ENCODE data around the gene GNAS. TPM values are rescaled to one million over a fixed set of nuclear protein-coding genes. Genes with fewer than 3 reads are reported as not detected.

Gene GNAS
- total and polyA plus RNA-seq, 4 experiments from 2014 or later = 70.1 to 645 (median 412) TPM

GRCh38 chr20:58896820-58897219 is 44.3 kb downstream of the GNAS start:
- peaks cover 52% of the 10 kb centered on the region for H3K4me1 ChIP-seq (ENCODE audit: insufficient read depth, low read length)
- POLR2A ChIA-PET (ENCODE audit: partially characterized antibody) = no interaction called here
- H3K27me3 ChIP-seq (ENCODE audit: insufficient read depth, low read length) = no peaks in the 10 kb centered on the region
- no peak overlapping the region for H3K27ac ChIP-seq (ENCODE audit: low read depth, low read length)
- no peak overlapping the region for H3K4me3 ChIP-seq (ENCODE audit: low read length in 2 of 2)
- peaks cover 14 to 75% of the 10 kb centered on the region in 2 donors for H3K36me3 Mint-ChIP-seq
- H3K27ac Mint-ChIP-seq = peak overlapping the region; percentile 23 to 95 (median 72)
- CTCF ChIA-PET (ENCODE audit: partially characterized antibody) = interaction anchor here (1.3 kb wide), 1 partner anchor 27 kb away, joined by 4 read pairs; no protein-coding TSS in a partner anchor
- H3K9me3 Mint-ChIP-seq = no peaks in the 10 kb centered on the region
- H3K4me1 Mint-ChIP-seq = peaks cover 53 to 90% (median 67%) of the 10 kb centered on the region in 4 donors
- DNase-seq = no peak
- no peaks in the 10 kb centered on the region for H3K9me3 ChIP-seq (ENCODE audit: control insufficient read depth in 1 of 2, low read length in 2 of 2)
- peaks cover 11% of the 10 kb centered on the region for H3K36me3 ChIP-seq (ENCODE audit: insufficient read depth, low read length)
- H3K27me3 Mint-ChIP-seq = no peaks in the 10 kb centered on the region
- H3K4me3 Mint-ChIP-seq = peak overlapping the region in 2 of 8 donors; percentile 26 to 41
- intact Hi-C loops (cut with micrococcal nuclease) = loop anchor here (10.0 kb wide), 1 partner anchor 1502 kb away; the partner anchor contains the start of gene RBM38

GRCh38 chr20:58897488-58897887 is 45.0 kb downstream of the GNAS start:
- Histone ChIP-seq H3K36me3 (ENCODE audit: insufficient read depth, low read length) (peaks cover 11% of the 10 kb centered on the region), H3K27ac (ENCODE audit: low read depth, low read length) (no peak overlapping the region), H3K4me1 (ENCODE audit: insufficient read depth, low read length) (peaks cover 52% of the 10 kb centered on the region), H3K4me3 (ENCODE audit: low read length in 2 of 2) (no peak overlapping the region), H3K9me3 (ENCODE audit: control insufficient read depth in 1 of 2, low read length in 2 of 2) (no peaks in the 10 kb centered on the region), H3K27me3 (ENCODE audit: insufficient read depth, low read length) (no peaks in the 10 kb centered on the region)
- POLR2A ChIA-PET (ENCODE audit: partially characterized antibody) = interaction anchor here (0.7 to 1.6 kb wide), 2 partner anchors 10 to 50 kb away, joined by 3 to 5 read pairs; no protein-coding TSS in a partner anchor
- DNase-seq = no peak
- no peaks in the 10 kb centered on the region for H3K9me3 Mint-ChIP-seq
- H3K27ac Mint-ChIP-seq = peak overlapping the region in 5 of 7 donors; percentile 4 to 95 (median 58)
- peak overlapping the region in 1 of 8 donors; percentile 48 for H3K4me3 Mint-ChIP-seq
- intact Hi-C loops (cut with micrococcal nuclease) = loop anchor here (10.0 kb wide), 1 partner anchor 1503 kb away; the partner anchor contains the start of gene RBM38
- no peaks in the 10 kb centered on the region for H3K27me3 Mint-ChIP-seq
- CTCF ChIA-PET (ENCODE audit: partially characterized antibody) = interaction anchor here (1.3 kb wide), 1 partner anchor 27 kb away, joined by 4 read pairs; no protein-coding TSS in a partner anchor
- H3K4me1 Mint-ChIP-seq = peaks cover 54 to 89% (median 70%) of the 10 kb centered on the region in 4 donors
- peaks cover 14 to 79% of the 10 kb centered on the region in 2 donors for H3K36me3 Mint-ChIP-seq

- no peaks in the 10 kb centered on the region for H3K9me3 ChIP-seq (ENCODE audit: control insufficient read depth in 1 of 2, low read length in 2 of 2)
- H3K4me3 ChIP-seq (ENCODE audit: low read length in 2 of 2) = no peak overlapping the region
- Mint-ChIP-seq H3K4me1 (peaks cover 47 to 85% (median 68%) of the 10 kb centered on the region in 4 donors), H3K4me3 (peak overlapping the region in 1 of 8 donors; percentile 18), H3K27me3 (no peaks in the 10 kb centered on the region), H3K27ac (peak overlapping the region in 4 of 7 donors; percentile 4 to 95 (median 46)), H3K9me3 (no peaks in the 10 kb centered on the region), H3K36me3 (peaks cover 22 to 81% of the 10 kb centered on the region in 2 donors)
- H3K4me1 ChIP-seq (ENCODE audit: insufficient read depth, low read length) = peaks cover 40% of the 10 kb centered on the region
- ChIA-PET POLR2A (ENCODE audit: partially characterized antibody) (interaction anchor here (0.8 to 1.6 kb wide), 3 partner anchors 9 to 80 kb away, joined by 3 to 5 read pairs (median 3); no protein-coding TSS in a partner anchor), CTCF (ENCODE audit: partially characterized antibody) (no interaction called here)
- H3K27me3 ChIP-seq (ENCODE audit: insufficient read depth, low read length) = no peaks in the 10 kb centered on the region
- H3K36me3 ChIP-seq (ENCODE audit: insufficient read depth, low read length) = peaks cover 17% of the 10 kb centered on the region
- H3K27ac ChIP-seq (ENCODE audit: low read depth, low read length) = no peak overlapping the region
- intact Hi-C loops (cut with micrococcal nuclease) = loop anchor here (10.0 kb wide), 1 partner anchor 1504 kb away; the partner anchor contains the start of gene RBM38
- no peak for DNase-seq
Measured at GRCh38 chr20:58898629-58899408, 46.3 kb downstream of the GNAS start.

- Histone ChIP-seq H3K36me3 (ENCODE audit: insufficient read depth, low read length) (peaks cover 23% of the 10 kb centered on the region), H3K27me3 (ENCODE audit: insufficient read depth, low read length) (no peaks in the 10 kb centered on the region), H3K4me3 (ENCODE audit: low read length in 2 of 2) (no peak overlapping the region), H3K4me1 (ENCODE audit: insufficient read depth, low read length) (peaks cover 33% of the 10 kb centered on the region), H3K9me3 (ENCODE audit: control insufficient read depth in 1 of 2, low read length in 2 of 2) (no peaks in the 10 kb centered on the region), H3K27ac (ENCODE audit: low read depth, low read length) (no peak overlapping the region)
- Mint-ChIP-seq H3K9me3 (no peaks in the 10 kb centered on the region), H3K4me1 (peaks cover 46 to 79% (median 63%) of the 10 kb centered on the region in 4 donors), H3K27me3 (no peaks in the 10 kb centered on the region), H3K4me3 (no peak overlapping the region), H3K36me3 (peaks cover 25 to 85% of the 10 kb centered on the region in 2 donors), H3K27ac (peak overlapping the region in 2 of 7 donors; percentile 78 to 81)
- no peak for DNase-seq
- POLR2A ChIA-PET (ENCODE audit: partially characterized antibody) = interaction anchor here (0.8 to 1.0 kb wide), 2 partner anchors 11 to 79 kb away, joined by 3 read pairs; no protein-coding TSS in a partner anchor
- intact Hi-C loops (cut with micrococcal nuclease) = loop anchor here (10.0 kb wide), 1 partner anchor 1505 kb away; the partner anchor contains the start of gene RBM38
- CTCF ChIA-PET (ENCODE audit: partially characterized antibody) = no interaction called here
Measured at GRCh38 chr20:58899512-58899911, 47.0 kb downstream of the GNAS start.

GRCh38 chr20:58900397-58900796 is 47.9 kb downstream of the GNAS start:
- intact Hi-C loops (cut with micrococcal nuclease) = no loop called here
- no peak overlapping the region for H3K4me3 ChIP-seq (ENCODE audit: low read length in 2 of 2)
- H3K4me3 Mint-ChIP-seq = peak overlapping the region in 1 of 8 donors; percentile 23
- peaks cover 39 to 79% (median 59%) of the 10 kb centered on the region in 4 donors for H3K4me1 Mint-ChIP-seq
- H3K9me3 Mint-ChIP-seq = no peaks in the 10 kb centered on the region
- H3K36me3 Mint-ChIP-seq = peaks cover 33 to 86% of the 10 kb centered on the region in 2 donors
- no peak overlapping the region for H3K27ac ChIP-seq (ENCODE audit: low read depth, low read length)
- no peaks in the 10 kb centered on the region for H3K27me3 ChIP-seq (ENCODE audit: insufficient read depth, low read length)
- H3K27me3 Mint-ChIP-seq = no peaks in the 10 kb centered on the region
- peaks cover 32% of the 10 kb centered on the region for H3K36me3 ChIP-seq (ENCODE audit: insufficient read depth, low read length)
- ChIA-PET CTCF (ENCODE audit: partially characterized antibody) (interaction anchor here (1.2 kb wide), 1 partner anchor 30 kb away, joined by 3 read pairs; no protein-coding TSS in a partner anchor), POLR2A (ENCODE audit: partially characterized antibody) (interaction anchor here (1.1 to 1.4 kb wide), 3 partner anchors 10 to 131 kb away, joined by 3 to 5 read pairs (median 5); partner anchors contain the start of gene ATP5F1E)
- H3K4me1 ChIP-seq (ENCODE audit: insufficient read depth, low read length) = peaks cover 24% of the 10 kb centered on the region
- no peak for DNase-seq
- no peaks in the 10 kb centered on the region for H3K9me3 ChIP-seq (ENCODE audit: control insufficient read depth in 1 of 2, low read length in 2 of 2)
- H3K27ac Mint-ChIP-seq = peak overlapping the region in 4 of 7 donors; percentile 23 to 78 (median 61)

- H3K27me3 Mint-ChIP-seq = no peaks in the 10 kb centered on the region
- no peak overlapping the region for H3K4me3 Mint-ChIP-seq
- no peak overlapping the region for H3K27ac ChIP-seq (ENCODE audit: low read depth, low read length)
- POLR2A ChIA-PET (ENCODE audit: partially characterized antibody) = interaction anchor here (1.1 to 1.5 kb wide), 4 partner anchors 12 to 130 kb away, joined by 3 to 5 read pairs (median 4); partner anchors contain the start of gene ATP5F1E
- intact Hi-C loops (cut with micrococcal nuclease) = no loop called here
- peaks cover 42% of the 10 kb centered on the region for H3K36me3 ChIP-seq (ENCODE audit: insufficient read depth, low read length)
- peaks cover 32 to 82% of the 10 kb centered on the region in 2 donors for H3K36me3 Mint-ChIP-seq
- no peaks in the 10 kb centered on the region for H3K9me3 ChIP-seq (ENCODE audit: control insufficient read depth in 1 of 2, low read length in 2 of 2)
- CTCF ChIA-PET (ENCODE audit: partially characterized antibody) = interaction anchor here (1.2 kb wide), 1 partner anchor 32 kb away, joined by 3 read pairs; no protein-coding TSS in a partner anchor
- peaks cover 37 to 79% (median 58%) of the 10 kb centered on the region in 4 donors for H3K4me1 Mint-ChIP-seq
- peak overlapping the region in 5 of 7 donors; percentile 17 to 73 (median 37) for H3K27ac Mint-ChIP-seq
- no peaks in the 10 kb centered on the region for H3K27me3 ChIP-seq (ENCODE audit: insufficient read depth, low read length)
- H3K4me1 ChIP-seq (ENCODE audit: insufficient read depth, low read length) = peaks cover 21% of the 10 kb centered on the region
- H3K4me3 ChIP-seq (ENCODE audit: low read length in 2 of 2) = no peak overlapping the region
- no peaks in the 10 kb centered on the region for H3K9me3 Mint-ChIP-seq
- no peak for DNase-seq
Measured at GRCh38 chr20:58901488-58902402, 49.2 kb downstream of the GNAS start.
